ENCODE measurements around the gene TSC1.
A peak's percentile ranks its signal among the peaks of the same experiment; 100 is the strongest.

Gene TSC1

DNA sequence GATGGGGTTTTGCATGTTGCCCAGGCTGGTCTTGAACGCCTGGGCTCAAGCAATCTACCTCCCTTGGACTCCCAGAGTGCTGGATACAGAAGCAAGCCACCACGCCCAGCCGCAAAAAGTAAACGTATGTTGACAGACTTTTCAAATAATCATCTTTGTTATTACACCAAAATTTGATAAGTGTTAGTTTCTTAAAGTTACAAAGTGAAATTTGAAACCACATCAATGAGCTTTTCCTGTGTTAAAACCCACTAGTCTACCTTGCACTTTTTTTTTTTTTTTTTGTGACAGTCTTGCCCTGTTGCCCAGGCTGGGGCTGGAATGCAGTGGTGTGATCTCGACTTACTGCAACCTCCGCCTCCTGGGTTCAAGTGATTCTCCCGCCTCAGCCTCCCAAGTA, 35.8 kb downstream of the TSC1 start:
- no peaks in the 10 kb centered on the region for H3K27me3 ChIP-seq (replicated peaks)
- no peak overlapping the region for H3K27ac ChIP-seq
- H3K36me3 ChIP-seq (replicated peaks) = peaks cover 33% of the 10 kb centered on the region
- TF ChIP-seq, protein P1, sequence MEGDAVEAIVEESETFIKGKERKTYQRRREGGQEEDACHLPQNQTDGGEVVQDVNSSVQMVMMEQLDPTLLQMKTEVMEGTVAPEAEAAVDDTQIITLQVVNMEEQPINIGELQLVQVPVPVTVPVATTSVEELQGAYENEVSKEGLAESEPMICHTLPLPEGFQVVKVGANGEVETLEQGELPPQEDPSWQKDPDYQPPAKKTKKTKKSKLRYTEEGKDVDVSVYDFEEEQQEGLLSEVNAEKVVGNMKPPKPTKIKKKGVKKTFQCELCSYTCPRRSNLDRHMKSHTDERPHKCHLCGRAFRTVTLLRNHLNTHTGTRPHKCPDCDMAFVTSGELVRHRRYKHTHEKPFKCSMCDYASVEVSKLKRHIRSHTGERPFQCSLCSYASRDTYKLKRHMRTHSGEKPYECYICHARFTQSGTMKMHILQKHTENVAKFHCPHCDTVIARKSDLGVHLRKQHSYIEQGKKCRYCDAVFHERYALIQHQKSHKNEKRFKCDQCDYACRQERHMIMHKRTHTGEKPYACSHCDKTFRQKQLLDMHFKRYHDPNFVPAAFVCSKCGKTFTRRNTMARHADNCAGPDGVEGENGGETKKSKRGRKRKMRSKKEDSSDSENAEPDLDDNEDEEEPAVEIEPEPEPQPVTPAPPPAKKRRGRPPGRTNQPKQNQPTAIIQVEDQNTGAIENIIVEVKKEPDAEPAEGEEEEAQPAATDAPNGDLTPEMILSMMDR (IDR thresholded peaks at IDR 0.05; ENCODE audit: low read depth, low read length, missing control alignments) = no peak
- DNase-seq = no peak
- H3K4me3 ChIP-seq (ENCODE audit: low read depth, low read length) = no peak overlapping the region
- in situ Hi-C loops (cut with HindIII; ENCODE audit: low pct_ligation_motif_present, low sequenced_read_pairs) = no loop called here

GRCh38 chr9:132905726-132906125, 38.7 kb downstream of the TSC1 start:
- Histone ChIP-seq H3K27me3 (replicated peaks) (no peaks in the 10 kb centered on the region), H3K4me3 (ENCODE audit: low read depth, low read length) (no peak overlapping the region), H3K36me3 (replicated peaks) (peaks cover 42% of the 10 kb centered on the region), H3K27ac (no peak overlapping the region)
- TF ChIP-seq, protein P1 (IDR thresholded peaks at IDR 0.05; ENCODE audit: low read depth, low read length, missing control alignments) = no peak
- in situ Hi-C loops (cut with HindIII; ENCODE audit: low pct_ligation_motif_present, low sequenced_read_pairs) = no loop called here
- DNase-seq = no peak

GRCh38 chr9:132903574-132904492, 40.6 kb downstream of the TSC1 start:
- TF ChIP-seq, protein P1 (IDR thresholded peaks at IDR 0.05; ENCODE audit: low read depth, low read length, missing control alignments) = no peak
- H3K27me3 ChIP-seq (replicated peaks) = no peaks in the 10 kb centered on the region
- H3K27ac ChIP-seq = no peak overlapping the region
- peak; percentile 4 for DNase-seq
- no peak overlapping the region for H3K4me3 ChIP-seq (ENCODE audit: low read depth, low read length)
- H3K36me3 ChIP-seq (replicated peaks) = peaks cover 43% of the 10 kb centered on the region
- in situ Hi-C loops (cut with HindIII; ENCODE audit: low pct_ligation_motif_present, low sequenced_read_pairs) = no loop called here

DNA sequence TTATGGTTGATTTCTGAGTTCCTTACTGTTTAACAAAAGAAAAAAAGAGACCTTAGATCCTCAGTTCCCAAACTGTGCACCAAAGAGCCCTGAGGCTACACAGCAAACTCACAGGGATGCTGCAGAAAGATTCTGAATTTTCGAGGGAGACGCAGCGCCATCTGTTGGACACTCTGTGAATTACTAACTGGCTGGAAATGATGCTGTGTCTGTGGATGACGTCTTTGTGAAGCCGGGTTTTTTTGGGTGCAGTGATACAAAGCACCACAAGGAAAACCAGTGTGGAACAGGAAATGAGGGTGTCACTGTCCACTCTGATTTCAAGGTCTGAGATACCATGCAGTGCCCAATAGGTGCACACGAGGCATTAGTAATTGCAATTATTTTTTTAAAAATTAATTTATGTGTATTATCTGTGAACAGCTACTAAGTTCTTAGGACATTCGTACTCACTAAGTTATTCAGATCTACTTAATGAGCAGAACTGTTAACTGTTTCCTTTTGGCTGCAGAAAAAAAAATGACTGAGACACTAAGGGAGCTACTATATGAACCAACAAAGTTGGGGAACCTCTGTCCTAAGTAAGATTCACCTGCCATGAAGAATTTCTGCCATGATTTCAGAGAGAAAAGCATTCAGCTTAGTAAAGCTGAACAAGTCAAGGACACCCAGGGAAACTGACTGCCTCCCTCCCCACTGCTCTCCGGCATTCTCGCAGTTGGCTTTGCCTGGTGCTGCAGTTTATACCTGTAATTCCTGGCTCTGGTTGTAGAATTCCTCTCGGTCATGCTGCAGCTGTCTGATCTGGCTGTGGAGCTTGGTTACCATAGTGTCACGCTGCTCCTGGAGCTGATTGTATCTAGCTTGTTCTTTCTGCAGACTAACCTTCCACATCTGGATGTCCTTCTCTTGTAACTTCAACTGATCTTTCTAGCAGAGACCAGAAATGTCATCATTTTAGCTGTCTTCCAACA, 42.3 kb downstream of the TSC1 start:
- TF ChIP-seq, protein P1 (IDR thresholded peaks at IDR 0.05; ENCODE audit: low read depth, low read length, missing control alignments) = peak; percentile 92
- Histone ChIP-seq H3K36me3 (replicated peaks) (peaks cover 47% of the 10 kb centered on the region), H3K27me3 (replicated peaks) (no peaks in the 10 kb centered on the region), H3K4me3 (ENCODE audit: low read depth, low read length) (no peak overlapping the region), H3K27ac (no peak overlapping the region)
- in situ Hi-C loops (cut with HindIII; ENCODE audit: low pct_ligation_motif_present, low sequenced_read_pairs) = no loop called here
- DNase-seq = peak; percentile 86

GRCh38 chr9:132898051-132898450, 46.4 kb downstream of the TSC1 start:
- no peak for DNase-seq
- TF ChIP-seq, protein P1 (IDR thresholded peaks at IDR 0.05; ENCODE audit: low read depth, low read length, missing control alignments) = no peak
- Histone ChIP-seq H3K27ac (no peak overlapping the region), H3K27me3 (replicated peaks) (no peaks in the 10 kb centered on the region), H3K36me3 (replicated peaks) (peaks cover 55% of the 10 kb centered on the region), H3K4me3 (ENCODE audit: low read depth, low read length) (no peak overlapping the region)
- in situ Hi-C loops (cut with HindIII; ENCODE audit: low pct_ligation_motif_present, low sequenced_read_pairs) = no loop called here
